ENCODE results near the gene IARS1. TPM values are rescaled to one million over a fixed set of nuclear protein-coding genes. Genes with fewer than 3 reads are reported as not detected.

The IARS1 gene
- total RNA-seq, 1 experiment from 2014 or later = 220 TPM

DNA sequence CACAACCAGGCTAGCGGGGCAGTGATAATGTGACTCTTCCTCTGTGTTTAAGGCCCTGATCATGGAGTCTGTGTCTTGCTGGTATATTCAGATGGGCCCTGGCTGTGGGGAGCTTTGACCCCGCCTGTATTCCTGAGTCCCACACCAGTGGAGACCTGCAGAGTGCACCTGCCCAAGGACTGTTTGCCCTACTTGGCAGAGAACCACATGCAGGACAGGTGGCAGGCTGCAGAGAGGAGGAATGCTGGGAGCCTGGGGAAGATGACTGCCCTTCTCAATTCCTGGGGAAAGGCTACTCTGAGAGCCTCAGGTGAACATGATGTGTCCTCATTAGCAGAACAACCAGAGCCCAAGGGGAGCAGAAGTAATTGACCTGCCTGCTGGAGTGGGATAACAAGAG lies 36.2 kb downstream of the IARS1 start:
- DNase-seq (ENCODE audit: low spot score) = no peak
- ChIA-PET POLR2A (no interaction called here), CTCF (no interaction called here)
- H3K4me3 Mint-ChIP-seq = no peak overlapping the region
- H3K9me3 Mint-ChIP-seq = no peaks in the 10 kb centered on the region
- no peak for ATAC-seq
- no peaks in the 10 kb centered on the region for H3K4me1 Mint-ChIP-seq
- H3K27ac Mint-ChIP-seq = no peak overlapping the region
- no peaks in the 10 kb centered on the region for H3K27me3 Mint-ChIP-seq (ENCODE audit: low read depth)
- peaks cover 88% of the 10 kb centered on the region for H3K36me3 Mint-ChIP-seq
- TF ChIP-seq ZNF396 (CRISPR knock-in tag; IDR thresholded peaks at IDR 0.05; ENCODE audit: borderline replicate concordance) (no peak), PREB (CRISPR knock-in tag; IDR thresholded peaks at IDR 0.05; ENCODE audit: borderline replicate concordance) (no peak), RORB (CRISPR knock-in tag; IDR thresholded peaks at IDR 0.05) (no peak), ZNF423 (CRISPR knock-in tag; IDR thresholded peaks at IDR 0.05) (no peak), MLX (CRISPR knock-in tag; IDR thresholded peaks at IDR 0.05) (no peak), GRHL2 (CRISPR knock-in tag; IDR thresholded peaks at IDR 0.05; ENCODE audit: insufficient replicate concordance, severe bottlenecking) (no peak), HMGA2 (CRISPR knock-in tag; IDR thresholded peaks at IDR 0.05) (no peak), ATF3 (CRISPR knock-in tag; conservative IDR thresholded peaks at IDR 0.05) (no peak), ZNF416 (CRISPR knock-in tag; IDR thresholded peaks at IDR 0.05) (no peak), ZNF281 (CRISPR knock-in tag; IDR thresholded peaks at IDR 0.05) (no peak), NFATC4 (CRISPR knock-in tag; IDR thresholded peaks at IDR 0.05) (no peak), OVOL2 (CRISPR knock-in tag; IDR thresholded peaks at IDR 0.05; ENCODE audit: borderline replicate concordance) (no peak), ZBTB21 (CRISPR knock-in tag; IDR thresholded peaks at IDR 0.05; ENCODE audit: borderline replicate concordance) (no peak), FOXJ3 (CRISPR knock-in tag; IDR thresholded peaks at IDR 0.05; ENCODE audit: borderline replicate concordance) (no peak)
- TF ChIP-seq, protein P1, sequence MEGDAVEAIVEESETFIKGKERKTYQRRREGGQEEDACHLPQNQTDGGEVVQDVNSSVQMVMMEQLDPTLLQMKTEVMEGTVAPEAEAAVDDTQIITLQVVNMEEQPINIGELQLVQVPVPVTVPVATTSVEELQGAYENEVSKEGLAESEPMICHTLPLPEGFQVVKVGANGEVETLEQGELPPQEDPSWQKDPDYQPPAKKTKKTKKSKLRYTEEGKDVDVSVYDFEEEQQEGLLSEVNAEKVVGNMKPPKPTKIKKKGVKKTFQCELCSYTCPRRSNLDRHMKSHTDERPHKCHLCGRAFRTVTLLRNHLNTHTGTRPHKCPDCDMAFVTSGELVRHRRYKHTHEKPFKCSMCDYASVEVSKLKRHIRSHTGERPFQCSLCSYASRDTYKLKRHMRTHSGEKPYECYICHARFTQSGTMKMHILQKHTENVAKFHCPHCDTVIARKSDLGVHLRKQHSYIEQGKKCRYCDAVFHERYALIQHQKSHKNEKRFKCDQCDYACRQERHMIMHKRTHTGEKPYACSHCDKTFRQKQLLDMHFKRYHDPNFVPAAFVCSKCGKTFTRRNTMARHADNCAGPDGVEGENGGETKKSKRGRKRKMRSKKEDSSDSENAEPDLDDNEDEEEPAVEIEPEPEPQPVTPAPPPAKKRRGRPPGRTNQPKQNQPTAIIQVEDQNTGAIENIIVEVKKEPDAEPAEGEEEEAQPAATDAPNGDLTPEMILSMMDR (IDR thresholded peaks at IDR 0.05) = no peak
- TF ChIP-seq, protein P2, sequence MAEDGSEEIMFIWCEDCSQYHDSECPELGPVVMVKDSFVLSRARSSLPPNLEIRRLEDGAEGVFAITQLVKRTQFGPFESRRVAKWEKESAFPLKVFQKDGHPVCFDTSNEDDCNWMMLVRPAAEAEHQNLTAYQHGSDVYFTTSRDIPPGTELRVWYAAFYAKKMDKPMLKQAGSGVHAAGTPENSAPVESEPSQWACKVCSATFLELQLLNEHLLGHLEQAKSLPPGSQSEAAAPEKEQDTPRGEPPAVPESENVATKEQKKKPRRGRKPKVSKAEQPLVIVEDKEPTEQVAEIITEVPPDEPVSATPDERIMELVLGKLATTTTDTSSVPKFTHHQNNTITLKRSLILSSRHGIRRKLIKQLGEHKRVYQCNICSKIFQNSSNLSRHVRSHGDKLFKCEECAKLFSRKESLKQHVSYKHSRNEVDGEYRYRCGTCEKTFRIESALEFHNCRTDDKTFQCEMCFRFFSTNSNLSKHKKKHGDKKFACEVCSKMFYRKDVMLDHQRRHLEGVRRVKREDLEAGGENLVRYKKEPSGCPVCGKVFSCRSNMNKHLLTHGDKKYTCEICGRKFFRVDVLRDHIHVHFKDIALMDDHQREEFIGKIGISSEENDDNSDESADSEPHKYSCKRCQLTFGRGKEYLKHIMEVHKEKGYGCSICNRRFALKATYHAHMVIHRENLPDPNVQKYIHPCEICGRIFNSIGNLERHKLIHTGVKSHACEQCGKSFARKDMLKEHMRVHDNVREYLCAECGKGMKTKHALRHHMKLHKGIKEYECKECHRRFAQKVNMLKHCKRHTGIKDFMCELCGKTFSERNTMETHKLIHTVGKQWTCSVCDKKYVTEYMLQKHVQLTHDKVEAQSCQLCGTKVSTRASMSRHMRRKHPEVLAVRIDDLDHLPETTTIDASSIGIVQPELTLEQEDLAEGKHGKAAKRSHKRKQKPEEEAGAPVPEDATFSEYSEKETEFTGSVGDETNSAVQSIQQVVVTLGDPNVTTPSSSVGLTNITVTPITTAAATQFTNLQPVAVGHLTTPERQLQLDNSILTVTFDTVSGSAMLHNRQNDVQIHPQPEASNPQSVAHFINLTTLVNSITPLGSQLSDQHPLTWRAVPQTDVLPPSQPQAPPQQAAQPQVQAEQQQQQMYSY (CRISPR knock-in tag; IDR thresholded peaks at IDR 0.05) = no peak

Data from WTC11 (cell line).